Neural progenitor cell (in vitro differentiated cells): ENCODE data around the gene EPHB1.

ENCODE experiments used
- EZH2 ChIP-seq: fragments of 200-600 bp; sonication (generic); IDR thresholded peaks from 2 replicates; pipeline ENCODE4 v1.6.1; 2017; ENCODE audit warnings: antibody characterized with exemption, mild to moderate bottlenecking, moderate library complexity
- EZH2phosphoT487 ChIP-seq: fragments of 200-600 bp; sonication (generic); IDR thresholded peaks from 2 replicates; pipeline ENCODE4 v1.6.1; 2017; ENCODE audit warnings: antibody characterized with exemption
- TF ChIP-seq, protein P1 (sequence below): fragments of 200-600 bp; sonication (generic); IDR thresholded peaks from 2 replicates; pipeline ENCODE4 v1.5.1; 2017; ENCODE audit warnings: antibody characterized with exemption, mild to moderate bottlenecking

DNA sequence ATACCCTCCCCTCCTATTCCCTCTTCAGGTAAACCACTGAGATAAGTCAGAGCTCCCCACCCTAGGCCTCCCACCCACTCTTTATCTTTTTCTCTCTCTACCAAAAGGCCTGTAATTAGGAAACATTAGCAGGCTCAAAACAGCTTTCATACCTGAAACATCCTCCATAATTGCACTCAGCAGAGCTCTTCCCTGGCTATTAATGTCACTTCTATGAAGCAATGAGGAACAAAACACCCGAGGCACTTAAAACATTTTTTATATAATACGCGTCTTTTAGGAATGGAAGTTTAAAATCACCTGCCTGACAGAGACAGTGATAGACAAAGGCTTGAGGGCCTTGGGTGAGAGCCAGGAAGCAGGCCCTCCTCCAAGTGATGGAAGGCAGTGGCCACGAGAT, 138.9 kb downstream of the EPHB1 start:
- TF ChIP-seq, protein P1, sequence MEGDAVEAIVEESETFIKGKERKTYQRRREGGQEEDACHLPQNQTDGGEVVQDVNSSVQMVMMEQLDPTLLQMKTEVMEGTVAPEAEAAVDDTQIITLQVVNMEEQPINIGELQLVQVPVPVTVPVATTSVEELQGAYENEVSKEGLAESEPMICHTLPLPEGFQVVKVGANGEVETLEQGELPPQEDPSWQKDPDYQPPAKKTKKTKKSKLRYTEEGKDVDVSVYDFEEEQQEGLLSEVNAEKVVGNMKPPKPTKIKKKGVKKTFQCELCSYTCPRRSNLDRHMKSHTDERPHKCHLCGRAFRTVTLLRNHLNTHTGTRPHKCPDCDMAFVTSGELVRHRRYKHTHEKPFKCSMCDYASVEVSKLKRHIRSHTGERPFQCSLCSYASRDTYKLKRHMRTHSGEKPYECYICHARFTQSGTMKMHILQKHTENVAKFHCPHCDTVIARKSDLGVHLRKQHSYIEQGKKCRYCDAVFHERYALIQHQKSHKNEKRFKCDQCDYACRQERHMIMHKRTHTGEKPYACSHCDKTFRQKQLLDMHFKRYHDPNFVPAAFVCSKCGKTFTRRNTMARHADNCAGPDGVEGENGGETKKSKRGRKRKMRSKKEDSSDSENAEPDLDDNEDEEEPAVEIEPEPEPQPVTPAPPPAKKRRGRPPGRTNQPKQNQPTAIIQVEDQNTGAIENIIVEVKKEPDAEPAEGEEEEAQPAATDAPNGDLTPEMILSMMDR: no peak
- TF ChIP-seq EZH2 (no peak), EZH2phosphoT487 (no peak)
